CD4-positive, alpha-beta T cell (primary cell): ENCODE data around the gene PODN. TPM values are rescaled to one million over a fixed set of nuclear protein-coding genes. Genes with fewer than 3 reads are reported as not detected.

Experiments used
- ATAC-seq: fragments of 200-7000 bp; cut with Tn5 transposase; one replicate; pipeline ENCODE4 v1.10.0; 2022; ENCODE audit warnings: mild to moderate bottlenecking; ENCODE audit not compliant: poor library complexity
- CTCF ChIA-PET: fragments of 350-600 bp; sonication (Branson Sonifier 250); formaldehyde crosslinking; loops from one replicate; lab custom pipeline; 2021; ENCODE audit warnings: antibody characterized with exemption, inconsistent platforms; lab: Charles Lee
- POLR2A ChIA-PET: fragments of 350-600 bp; sonication (Branson Sonifier 250); formaldehyde crosslinking; loops from one replicate; lab custom pipeline; 2021; ENCODE audit warnings: antibody characterized with exemption, inconsistent platforms; lab: Charles Lee
- DNase-seq, 14 experiments: peaks; one replicate each; pipeline ENCODE4 v3.0.0-alpha.2; 2013 to 2020; ENCODE audit warnings: mixed read lengths in 2 of 14
- H3K27ac ChIP-seq, 2 donors: one replicate each; pipeline versions ENCODE4 v1.5.1 to v1.7.0; 2013; ENCODE audit warnings: low read length in 2 of 2, low read depth in 1 of 2, mild to moderate bottlenecking in 1 of 2
- H3K27me3 ChIP-seq, 2 experiments: 1 replicate in 1 of 2; 2 replicates in 1 of 2; pipeline versions ENCODE4 v1.6.1 to v1.7.0; 2013; ENCODE audit warnings: low read length in 2 of 2, control low read depth in 1 of 2, mild to moderate bottlenecking in 1 of 2, moderate library complexity in 1 of 2; ENCODE audit not compliant: insufficient read depth in 2 of 2, control insufficient read depth in 1 of 2
- H3K36me3 ChIP-seq: one replicate; pipeline ENCODE4 v1.6.1; 2013; ENCODE audit warnings: low read length, control low read depth; ENCODE audit not compliant: insufficient read depth
- H3K4me1 ChIP-seq: one replicate; pipeline ENCODE4 v1.6.1; 2013; ENCODE audit warnings: low read length, control low read depth; ENCODE audit not compliant: insufficient read depth
- H3K4me3 ChIP-seq: one replicate; pipeline ENCODE4 v1.5.1; 2013; ENCODE audit warnings: mild to moderate bottlenecking, low read length, moderate library complexity
- H3K9me3 ChIP-seq, 2 experiments: 1 replicate in 1 of 2; 2 replicates in 1 of 2; pipeline versions ENCODE4 v1.6.1 to v1.7.0; 2013; ENCODE audit warnings: low read length in 2 of 2, mild to moderate bottlenecking in 2 of 2, control low read depth in 1 of 2, moderate library complexity in 1 of 2; ENCODE audit not compliant: control insufficient read depth in 1 of 2, insufficient read depth in 1 of 2
- H3K27ac Mint-ChIP-seq: one replicate; pipeline ENCODE4 v1.8.0; 2020; ENCODE audit warnings: mixed read lengths
- H3K27me3 Mint-ChIP-seq: one replicate; pipeline ENCODE4 v1.8.0; 2021; ENCODE audit warnings: mixed read lengths
- H3K36me3 Mint-ChIP-seq: one replicate; pipeline ENCODE4 v1.8.0; 2021; ENCODE audit warnings: low read depth, mixed read lengths
- H3K4me1 Mint-ChIP-seq: one replicate; pipeline ENCODE4 v1.8.0; 2021; ENCODE audit warnings: low read depth, mixed read lengths
- H3K4me3 Mint-ChIP-seq: one replicate; pipeline ENCODE4 v1.8.0; 2020; ENCODE audit warnings: mild to moderate bottlenecking, mixed read lengths
- H3K9me3 Mint-ChIP-seq: one replicate; pipeline ENCODE4 v1.8.0; 2020; ENCODE audit warnings: mixed read lengths
- intact Hi-C, 2 experiments: fragments of 100-400 bp; cut with DNase I in 1 of 2; cut with micrococcal nuclease in 1 of 2; formaldehyde crosslinking; loops; one replicate each; pipeline versions ENCODE4 v1.15.1 to v1.9.0; 2023 to 2025; cut with DNase I, micrococcal nuclease
- total RNA-seq, 174 experiments: library from RNA in 2 of 174; stranded (reverse) in 2 of 174; gene quantifications; one replicate each; pipeline ENCODE4 v1.2.3 and lab custom pipeline; 2021 to 2026
- TF ChIP-seq, protein P1 (sequence below): fragments of 200-600 bp; IDR thresholded peaks from one replicate; pipeline ENCODE4 v1.8.0; 2022; ENCODE audit warnings: antibody characterized with exemption, mild to moderate bottlenecking

The PODN gene
- total RNA-seq, 2 experiments from 2014 or later, result not detected

DNA sequence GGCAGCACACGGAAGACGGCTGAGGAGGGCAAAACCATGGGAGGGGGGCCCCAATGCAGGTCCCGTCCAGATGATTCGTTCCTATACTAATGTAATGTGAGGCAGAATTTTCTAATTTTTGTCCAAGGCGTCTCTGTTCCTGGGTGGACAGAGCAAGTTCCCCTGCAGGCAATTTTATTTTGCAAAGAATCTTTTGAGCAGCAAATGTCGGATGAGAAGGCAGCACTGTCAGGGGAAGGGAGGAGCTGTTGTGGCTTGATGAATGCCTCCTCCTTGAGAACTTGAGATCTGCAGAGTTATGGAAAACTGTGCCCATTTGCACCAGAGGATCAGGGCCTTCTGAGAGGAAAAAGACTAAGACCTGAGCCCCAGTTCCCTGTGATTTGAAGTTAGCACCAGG is 63.1 kb downstream of the PODN start:
- intact Hi-C loops, result no loop called here
- Mint-ChIP-seq H3K4me1 (no peaks in the 10 kb centered on the region), H3K27me3 (no peaks in the 10 kb centered on the region), H3K27ac (no peak overlapping the region), H3K36me3 (no peaks in the 10 kb centered on the region), H3K4me3 (no peak overlapping the region), H3K9me3 (no peaks in the 10 kb centered on the region)
- DNase-seq, result no peak
- no peak overlapping the region for H3K27ac ChIP-seq
- no peaks in the 10 kb centered on the region for H3K36me3 ChIP-seq
- no peak overlapping the region for H3K4me3 ChIP-seq
- ChIA-PET POLR2A (no interaction called here), CTCF (no interaction called here)
- H3K9me3 ChIP-seq, result peaks cover 0 to 4% of the 10 kb centered on the region in 2 experiments
- TF ChIP-seq, protein P1, sequence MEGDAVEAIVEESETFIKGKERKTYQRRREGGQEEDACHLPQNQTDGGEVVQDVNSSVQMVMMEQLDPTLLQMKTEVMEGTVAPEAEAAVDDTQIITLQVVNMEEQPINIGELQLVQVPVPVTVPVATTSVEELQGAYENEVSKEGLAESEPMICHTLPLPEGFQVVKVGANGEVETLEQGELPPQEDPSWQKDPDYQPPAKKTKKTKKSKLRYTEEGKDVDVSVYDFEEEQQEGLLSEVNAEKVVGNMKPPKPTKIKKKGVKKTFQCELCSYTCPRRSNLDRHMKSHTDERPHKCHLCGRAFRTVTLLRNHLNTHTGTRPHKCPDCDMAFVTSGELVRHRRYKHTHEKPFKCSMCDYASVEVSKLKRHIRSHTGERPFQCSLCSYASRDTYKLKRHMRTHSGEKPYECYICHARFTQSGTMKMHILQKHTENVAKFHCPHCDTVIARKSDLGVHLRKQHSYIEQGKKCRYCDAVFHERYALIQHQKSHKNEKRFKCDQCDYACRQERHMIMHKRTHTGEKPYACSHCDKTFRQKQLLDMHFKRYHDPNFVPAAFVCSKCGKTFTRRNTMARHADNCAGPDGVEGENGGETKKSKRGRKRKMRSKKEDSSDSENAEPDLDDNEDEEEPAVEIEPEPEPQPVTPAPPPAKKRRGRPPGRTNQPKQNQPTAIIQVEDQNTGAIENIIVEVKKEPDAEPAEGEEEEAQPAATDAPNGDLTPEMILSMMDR, result no peak
- no peak for ATAC-seq
- H3K4me1 ChIP-seq, result no peaks in the 10 kb centered on the region
- H3K27me3 ChIP-seq, result no peaks in the 10 kb centered on the region

DNA sequence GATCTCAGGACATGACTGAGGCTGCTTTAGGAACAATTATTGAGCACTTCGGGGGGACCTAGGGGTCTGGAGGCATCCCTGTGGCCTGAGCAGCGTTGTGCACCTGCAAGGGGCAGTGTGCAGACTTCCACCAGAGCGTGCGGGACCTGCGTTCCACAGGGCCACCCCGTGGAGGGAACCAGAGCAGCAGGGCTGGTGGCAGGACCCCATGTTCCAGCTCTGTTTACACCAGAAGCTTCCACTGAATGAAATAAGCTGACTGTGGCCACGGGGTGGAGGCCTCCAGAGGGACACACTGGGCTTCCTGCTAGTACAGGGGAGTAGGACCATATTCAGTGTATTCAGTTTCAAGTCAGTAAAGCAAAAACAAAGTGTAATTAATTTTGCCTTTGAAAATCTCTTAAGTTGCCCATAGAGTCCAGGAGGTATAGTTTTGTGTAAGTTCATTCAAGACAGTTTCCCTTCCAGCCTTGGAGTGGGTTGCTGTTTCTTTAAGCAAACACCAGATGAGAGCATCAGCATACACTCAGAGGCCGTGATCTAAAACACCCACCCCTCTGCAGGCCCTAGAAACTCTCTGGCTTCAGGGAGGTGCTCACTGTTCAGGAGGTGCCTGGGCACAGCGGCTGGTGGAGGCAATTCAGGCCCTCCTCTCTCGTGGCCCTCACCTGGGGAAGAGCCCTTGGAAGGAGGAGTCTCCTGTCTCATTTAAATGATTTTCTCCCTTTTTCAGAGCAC is 63.8 kb downstream of the PODN start:
- Histone ChIP-seq H3K27me3 (no peaks in the 10 kb centered on the region), H3K27ac (no peak overlapping the region), H3K36me3 (no peaks in the 10 kb centered on the region), H3K9me3 (peaks cover 0 to 4% of the 10 kb centered on the region in 2 experiments), H3K4me3 (no peak overlapping the region), H3K4me1 (no peaks in the 10 kb centered on the region)
- Mint-ChIP-seq H3K27me3 (no peaks in the 10 kb centered on the region), H3K27ac (no peak overlapping the region), H3K4me1 (no peaks in the 10 kb centered on the region), H3K9me3 (no peaks in the 10 kb centered on the region), H3K36me3 (no peaks in the 10 kb centered on the region), H3K4me3 (no peak overlapping the region)
- intact Hi-C loops, result no loop called here
- no peak for ATAC-seq
- ChIA-PET CTCF (no interaction called here), POLR2A (no interaction called here)
- TF ChIP-seq, protein P1, result no peak
- no peak for DNase-seq

DNA sequence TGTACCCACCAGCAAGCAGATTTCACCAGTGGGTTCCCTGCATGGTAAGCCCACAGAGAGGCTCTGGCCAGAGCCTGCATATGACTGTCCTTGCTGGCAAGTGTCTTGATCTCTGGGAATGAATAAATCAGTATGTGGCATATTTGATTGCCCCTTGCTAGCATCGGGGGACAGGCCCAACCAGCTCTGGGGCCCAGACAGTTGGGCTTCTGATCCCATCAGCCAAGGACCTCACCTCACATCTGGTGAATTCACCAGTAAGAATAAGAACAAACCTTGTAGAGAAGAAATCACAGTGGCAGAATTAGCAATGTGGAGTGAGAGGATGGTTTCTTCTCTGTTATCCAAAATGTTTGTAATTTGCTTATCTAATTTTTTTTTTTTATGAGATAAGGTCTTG is 64.5 kb downstream of the PODN start:
- Histone ChIP-seq H3K4me1 (no peaks in the 10 kb centered on the region), H3K4me3 (no peak overlapping the region), H3K9me3 (peaks cover 0 to 4% of the 10 kb centered on the region in 2 experiments), H3K27me3 (no peaks in the 10 kb centered on the region), H3K36me3 (no peaks in the 10 kb centered on the region), H3K27ac (no peak overlapping the region)
- H3K9me3 Mint-ChIP-seq, result no peaks in the 10 kb centered on the region
- no peaks in the 10 kb centered on the region for H3K4me1 Mint-ChIP-seq
- TF ChIP-seq, protein P1, result no peak
- no peaks in the 10 kb centered on the region for H3K27me3 Mint-ChIP-seq
- ATAC-seq, result no peak
- intact Hi-C loops, result no loop called here
- POLR2A ChIA-PET, result no interaction called here
- H3K4me3 Mint-ChIP-seq, result no peak overlapping the region
- H3K36me3 Mint-ChIP-seq, result no peaks in the 10 kb centered on the region
- no peak overlapping the region for H3K27ac Mint-ChIP-seq
- DNase-seq, result no peak
- CTCF ChIA-PET, result no interaction called here
